ENCODE data around the gene CTRL.
A peak's percentile ranks its signal among the peaks of the same experiment; 100 is the strongest.
"Not testable (repeated sequence)": the region's sequence is repeated elsewhere in the genome, so short reads cannot be mapped to it uniquely, and the experiment has no call there.

CTRL gene

DNA sequence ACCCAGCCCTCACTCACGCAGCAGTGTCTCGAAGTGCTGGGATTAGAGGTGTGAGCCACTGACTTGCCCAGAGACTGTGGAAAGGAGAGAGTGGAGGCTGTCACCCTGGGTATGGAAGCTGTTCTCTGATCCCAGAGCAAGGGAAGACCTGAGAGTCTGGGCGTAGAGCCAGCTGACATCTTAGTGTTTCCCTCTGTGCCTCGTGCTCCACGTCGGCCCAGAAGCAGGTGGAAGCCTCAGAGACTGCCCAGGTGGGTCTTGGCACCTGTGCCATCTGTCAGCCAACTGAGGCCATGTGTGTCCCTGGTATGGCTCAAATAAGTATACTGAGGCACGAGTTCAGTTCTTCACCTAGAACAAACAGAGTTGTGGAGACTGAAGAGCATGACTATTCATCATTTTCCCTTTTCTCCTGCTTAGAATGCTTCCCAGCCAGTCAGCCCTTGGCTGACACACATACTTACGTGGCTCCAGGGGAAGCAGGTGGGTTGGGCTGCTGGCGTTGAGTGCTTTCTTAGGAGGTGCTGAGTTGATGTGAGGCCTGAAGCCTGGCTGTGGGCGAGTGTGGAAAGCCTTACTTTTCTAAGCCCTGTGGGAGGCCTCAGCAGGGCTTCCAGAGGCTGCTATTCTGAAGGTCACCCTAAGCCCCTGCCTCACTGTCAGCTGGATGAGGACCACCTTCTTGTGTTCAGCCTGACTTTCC, 8.1 kb downstream of the CTRL start:
- no peak for DNase-seq

- no peak for DNase-seq
Observed at GRCh38 chr16:67922740-67923139, 8.9 kb downstream of the CTRL start.

DNA sequence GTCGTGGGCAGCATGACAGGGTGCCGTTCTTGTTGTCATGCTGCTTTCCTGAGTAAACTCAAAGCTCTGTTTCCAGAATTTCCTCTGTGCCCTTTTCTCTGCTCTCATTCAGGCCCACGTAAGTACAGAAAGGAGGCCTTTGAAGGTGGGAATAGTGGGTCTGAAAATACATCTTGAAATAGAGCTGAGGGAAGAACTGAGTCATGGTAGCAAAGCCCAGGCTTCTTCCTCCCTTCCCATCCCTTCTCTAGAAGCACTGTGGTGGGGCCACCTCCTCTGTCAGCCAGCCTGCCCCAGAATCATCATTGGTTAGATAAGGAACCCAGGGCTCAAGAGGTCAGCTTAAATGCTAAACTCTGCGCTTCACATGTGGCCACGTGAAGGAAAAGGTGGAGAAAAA, 9.4 kb downstream of the CTRL start:
- DNase-seq, result no peak

GRCh38 chr16:67919622-67920221, 11.9 kb downstream of the CTRL start:
- DNase-seq, result no peak

DNA sequence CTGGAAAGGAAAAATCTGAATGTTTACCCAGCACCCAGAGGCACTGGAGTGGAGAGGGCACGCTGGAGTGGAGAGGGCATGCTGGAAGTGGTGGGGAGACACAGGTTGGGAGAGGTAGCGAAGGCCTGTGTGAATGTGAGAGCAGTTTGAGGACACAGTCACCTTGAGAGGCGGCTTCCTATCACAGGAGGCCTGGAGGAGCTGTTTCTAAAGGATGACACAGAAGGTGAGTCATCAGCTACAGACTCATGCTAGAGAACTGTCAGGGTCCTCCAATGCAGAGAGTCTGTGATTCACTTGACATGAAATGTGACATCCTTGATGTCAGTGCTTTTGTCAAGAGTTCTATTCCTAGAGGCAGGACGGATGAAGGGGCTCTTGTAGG, 13.8 kb downstream of the CTRL start:
- DNase-seq, result peak; percentile 24

DNA sequence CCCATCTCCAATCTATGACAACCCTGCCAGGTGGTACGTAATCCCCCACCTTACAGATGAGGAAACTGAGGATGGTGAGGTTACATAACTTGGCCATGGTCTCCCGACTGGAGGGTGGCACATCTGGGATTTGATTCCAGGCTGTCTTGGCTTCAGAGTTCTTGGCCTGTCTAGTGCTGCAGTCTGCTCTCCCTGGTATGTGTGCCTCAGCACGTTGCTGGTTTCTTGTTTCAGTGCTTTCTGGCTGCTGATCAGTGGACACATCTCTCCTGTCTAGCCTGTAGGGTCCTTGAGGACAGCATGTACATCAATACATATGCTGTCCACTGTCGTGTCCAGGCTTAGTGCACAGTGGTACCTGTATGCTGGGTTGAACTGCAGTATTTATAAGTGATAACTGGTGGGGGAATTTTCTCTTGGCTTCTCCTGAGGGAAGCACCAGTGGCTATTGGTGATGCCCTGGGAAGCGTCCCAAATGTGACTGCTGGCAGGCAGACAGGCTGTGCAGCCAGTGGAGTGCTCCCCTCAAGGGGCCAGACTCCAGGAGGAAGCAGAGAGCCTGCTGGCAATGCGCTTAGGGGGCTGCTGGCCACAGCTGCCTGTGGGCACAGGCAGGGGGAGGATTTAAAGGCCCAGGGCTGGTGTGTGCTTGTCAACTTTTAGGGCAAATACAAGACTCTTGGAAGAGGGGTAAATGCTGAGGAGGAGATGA, 14.4 kb downstream of the CTRL start:
- no peak for DNase-seq

DNA sequence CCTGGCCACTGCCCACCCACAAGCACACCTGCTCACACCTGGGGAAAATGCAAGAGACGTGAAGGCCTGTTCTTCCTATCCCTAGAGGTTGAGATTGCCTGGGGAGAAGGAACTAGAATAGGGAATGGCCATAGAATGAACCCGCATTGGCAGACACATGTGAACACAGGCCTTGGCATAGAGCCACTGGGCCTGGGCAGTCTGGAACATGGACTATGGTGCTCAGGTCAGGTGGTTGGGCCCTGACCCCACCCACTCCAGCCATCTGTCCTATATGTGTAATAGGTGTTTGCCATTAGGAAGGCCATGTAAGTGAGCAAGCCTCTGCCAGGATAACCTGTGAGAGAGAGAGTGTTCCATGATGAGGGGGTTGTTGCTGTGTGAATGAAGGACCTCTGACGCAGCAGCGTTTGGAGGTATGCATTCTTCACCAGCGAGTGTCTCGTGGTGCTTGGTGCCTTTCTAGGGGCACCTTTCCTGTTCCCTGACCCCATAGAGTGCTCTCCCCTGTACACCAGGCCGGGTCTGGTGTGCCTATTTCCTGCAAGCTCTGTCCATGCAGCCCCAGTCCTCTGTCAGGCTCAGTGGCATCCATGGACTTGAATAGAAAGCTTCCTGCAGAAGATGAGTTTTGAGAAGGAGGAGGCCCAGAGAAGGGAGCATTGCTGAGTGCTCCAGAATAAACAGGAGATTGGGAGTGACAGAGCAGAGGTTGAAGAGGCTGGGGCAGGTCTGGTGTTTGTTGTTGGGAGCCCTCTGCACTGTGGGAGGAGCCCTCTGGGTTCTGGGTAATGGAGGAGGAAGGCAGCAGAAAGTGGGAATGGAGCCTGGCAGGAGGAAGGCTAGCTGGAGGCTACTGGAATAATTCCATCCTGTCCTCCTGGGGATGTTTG, 15.6 kb downstream of the CTRL start:
- no peak for DNase-seq

DNA sequence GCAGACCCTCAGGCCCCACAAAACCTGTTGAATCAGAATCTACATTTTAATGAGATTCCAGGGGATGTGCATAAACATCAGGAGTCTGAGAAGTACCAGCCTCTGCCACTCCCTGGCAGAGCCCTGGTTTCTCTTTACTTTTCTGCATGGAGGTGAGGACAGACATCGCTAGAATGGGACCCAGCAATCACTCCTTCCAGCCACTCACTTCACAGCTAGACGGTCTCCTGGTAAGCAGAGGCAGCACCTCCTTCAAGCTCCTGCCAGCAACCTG, 16.2 kb downstream of the CTRL start:
- DNase-seq, result not testable (repeated sequence)

DNA sequence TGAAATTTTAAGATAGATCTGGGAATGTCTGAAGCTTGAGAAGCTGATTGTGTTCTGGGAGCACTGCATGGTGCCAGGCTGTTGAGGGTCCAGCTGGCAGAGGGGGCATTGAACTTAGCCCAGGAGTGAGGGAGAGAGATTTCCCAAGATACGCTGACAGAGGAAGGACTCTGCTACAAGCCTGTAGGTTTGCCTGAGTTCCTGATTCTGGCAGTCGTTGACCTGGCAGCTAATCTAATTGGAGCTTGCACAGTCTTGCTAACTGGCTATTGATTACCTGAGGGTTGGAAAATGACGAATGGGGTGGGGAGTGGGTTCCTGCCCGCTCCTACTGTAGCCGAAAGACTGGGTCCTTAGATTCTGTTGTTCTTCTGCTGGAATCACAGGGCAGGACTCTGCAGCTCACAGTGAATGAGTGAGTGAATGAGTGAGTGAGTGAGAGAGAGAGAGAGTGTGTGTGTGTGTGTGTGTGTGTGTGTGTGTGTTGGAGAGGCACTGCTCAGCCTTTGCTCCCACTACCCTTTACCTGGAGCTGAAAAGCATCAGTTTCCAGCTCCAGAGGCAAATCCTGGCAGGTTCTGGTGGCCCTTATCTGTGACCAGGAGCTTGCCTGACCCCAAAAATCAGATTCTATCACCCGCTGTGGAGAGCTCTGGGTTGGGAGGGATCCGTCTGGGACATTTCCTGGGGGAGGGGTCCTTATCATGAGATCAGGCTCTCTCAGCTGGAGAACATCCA, 16.7 kb downstream of the CTRL start:
- no peak for DNase-seq

- no peak for DNase-seq
Observed at GRCh38 chr16:67910158-67910557, 21.5 kb downstream of the CTRL start.

DNA sequence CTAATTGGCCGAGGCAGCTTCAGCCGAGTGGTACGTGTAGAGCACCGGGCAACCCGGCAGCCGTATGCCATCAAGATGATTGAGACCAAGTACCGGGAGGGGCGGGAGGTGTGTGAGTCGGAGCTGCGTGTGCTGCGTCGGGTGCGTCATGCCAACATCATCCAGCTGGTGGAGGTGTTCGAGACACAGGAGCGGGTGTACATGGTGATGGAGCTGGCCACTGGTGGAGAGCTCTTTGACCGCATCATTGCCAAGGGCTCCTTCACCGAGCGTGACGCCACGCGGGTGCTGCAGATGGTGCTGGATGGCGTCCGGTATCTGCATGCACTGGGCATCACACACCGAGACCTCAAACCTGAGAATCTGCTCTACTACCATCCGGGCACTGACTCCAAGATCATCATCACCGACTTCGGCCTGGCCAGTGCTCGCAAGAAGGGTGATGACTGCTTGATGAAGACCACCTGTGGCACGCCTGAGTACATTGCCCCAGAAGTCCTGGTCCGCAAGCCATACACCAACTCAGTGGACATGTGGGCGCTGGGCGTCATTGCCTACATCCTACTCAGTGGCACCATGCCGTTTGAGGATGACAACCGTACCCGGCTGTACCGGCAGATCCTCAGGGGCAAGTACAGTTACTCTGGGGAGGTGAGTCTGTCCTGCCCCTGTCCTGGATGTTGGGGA, 22.5 kb downstream of the CTRL start:
- no peak for DNase-seq

GRCh38 chr16:67907397-67908180, 24.1 kb downstream of the CTRL start:
- DNase-seq, result no peak

- no peak for DNase-seq
Observed at GRCh38 chr16:67902831-67903230, 28.8 kb downstream of the CTRL start.

- DNase-seq, result no peak
Observed at GRCh38 chr16:67901734-67902133, 29.9 kb downstream of the CTRL start.

GRCh38 chr16:67897231-67897630, 34.4 kb downstream of the CTRL start:
- DNase-seq, result no peak

- no peak for DNase-seq
Observed at GRCh38 chr16:67893743-67894399, 37.8 kb downstream of the CTRL start.

- peak; percentile 98 for DNase-seq
Observed at GRCh38 chr16:67892899-67893742, 38.5 kb downstream of the CTRL start, which contains the start of gene PSKH1. PSKH1 (plus strand) TSS chr16:67893254; CDS start chr16:67908750, 15,496 bp downstream.

DNA sequence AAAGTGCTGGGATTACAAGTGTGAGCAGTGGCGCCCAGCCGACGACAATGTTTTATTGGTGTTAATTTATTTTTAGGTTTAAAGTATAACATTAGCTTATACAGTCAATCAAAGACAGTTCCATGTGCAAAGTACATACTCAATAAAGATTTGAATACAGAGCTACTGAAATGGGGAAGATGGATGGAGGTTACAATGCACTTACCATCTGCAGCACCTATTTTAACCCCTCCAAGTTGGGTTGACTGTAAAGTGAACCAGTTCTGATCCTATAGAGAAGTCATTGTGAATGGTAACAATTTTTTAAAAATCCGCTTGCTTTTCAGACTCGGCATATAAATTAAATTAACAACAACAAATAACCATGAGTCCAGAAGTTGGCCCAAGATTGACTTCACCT, 39.3 kb downstream of the CTRL start:
- no peak for DNase-seq

DNA sequence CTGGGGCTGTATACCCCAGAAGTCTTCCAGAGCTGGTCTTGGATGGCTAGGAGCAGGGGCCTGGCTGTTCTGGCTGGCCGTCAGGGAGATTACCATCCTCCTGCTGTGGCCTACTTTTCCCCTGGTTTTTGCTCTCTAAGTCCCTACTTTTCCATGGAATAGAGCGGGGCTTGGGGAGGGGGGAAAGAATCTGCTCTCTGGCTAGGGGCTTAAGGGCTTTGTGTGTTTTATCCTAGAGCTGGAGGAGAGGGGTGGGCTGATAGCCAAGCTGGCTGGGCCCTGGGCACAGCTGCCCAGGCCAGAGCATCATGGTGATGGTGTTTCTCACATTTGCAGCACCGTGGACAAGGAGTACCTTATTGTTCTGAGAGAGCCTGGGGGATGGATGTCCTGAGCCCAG, 43.3 kb downstream of the CTRL start:
- DNase-seq, result no peak

GRCh38 chr16:67886387-67886786, 45.3 kb downstream of the CTRL start:
- DNase-seq, result no peak

Measured in stimulated activated naive CD4-positive, alpha-beta T cell treated with Interleukin-2 at 50 U/mL for 16 hours (primary cell).